ENCODE results near the gene SASH3.

SASH3 gene

GRCh38 chrX:129782706-129783105 is 3.0 kb downstream of the SASH3 start:
- DNase-seq (ENCODE audit: low read depth in 1 of 2, low spot score in 1 of 2): no peak

- no peak for DNase-seq (ENCODE audit: low read depth in 1 of 2, low spot score in 1 of 2)
Measured at GRCh38 chrX:129783291-129783713, 3.6 kb downstream of the SASH3 start.

GRCh38 chrX:129784371-129784770 is 4.6 kb downstream of the SASH3 start:
- no peak for DNase-seq (ENCODE audit: low read depth in 1 of 2, low spot score in 1 of 2)

DNA sequence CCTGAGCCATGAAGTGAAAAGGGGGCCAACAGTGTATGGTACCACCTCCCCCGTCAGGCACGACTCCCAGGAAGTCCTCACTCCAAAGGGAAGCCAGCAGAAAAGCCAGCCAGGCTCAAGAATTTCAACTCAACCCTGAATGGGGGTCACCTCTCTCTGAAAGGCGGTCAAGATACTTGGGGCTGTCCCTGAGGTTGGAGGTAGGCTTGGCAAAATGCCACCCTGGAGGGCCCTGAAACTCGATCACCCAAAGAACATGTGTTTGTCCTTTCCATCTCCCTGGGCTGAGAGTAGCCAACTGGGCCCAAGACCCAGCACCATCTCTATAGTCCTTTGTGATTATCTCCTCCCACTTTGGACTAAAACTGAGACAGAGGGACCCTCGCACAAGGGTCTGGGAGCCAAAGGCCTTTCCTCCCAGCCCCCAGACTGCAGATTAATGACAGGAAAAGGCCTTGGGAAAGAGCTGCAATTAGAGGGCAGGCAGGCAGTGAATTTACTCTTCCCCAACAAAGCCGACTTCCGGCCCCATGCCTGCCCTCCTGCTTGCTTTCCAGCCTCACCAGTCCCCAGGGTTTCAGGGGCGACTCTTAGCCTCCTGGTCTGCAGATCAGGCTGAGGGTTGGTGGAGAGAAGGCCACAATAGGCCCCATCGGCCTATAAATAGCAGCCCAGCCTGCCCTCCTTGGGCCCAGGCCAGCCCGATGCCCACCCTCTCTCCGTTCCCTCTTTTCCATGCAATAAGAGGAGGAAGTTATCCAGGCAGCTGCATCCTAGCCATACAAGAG is 5.6 kb downstream of the SASH3 start:
- no peak for DNase-seq (ENCODE audit: low read depth in 1 of 2, low spot score in 1 of 2)

DNA sequence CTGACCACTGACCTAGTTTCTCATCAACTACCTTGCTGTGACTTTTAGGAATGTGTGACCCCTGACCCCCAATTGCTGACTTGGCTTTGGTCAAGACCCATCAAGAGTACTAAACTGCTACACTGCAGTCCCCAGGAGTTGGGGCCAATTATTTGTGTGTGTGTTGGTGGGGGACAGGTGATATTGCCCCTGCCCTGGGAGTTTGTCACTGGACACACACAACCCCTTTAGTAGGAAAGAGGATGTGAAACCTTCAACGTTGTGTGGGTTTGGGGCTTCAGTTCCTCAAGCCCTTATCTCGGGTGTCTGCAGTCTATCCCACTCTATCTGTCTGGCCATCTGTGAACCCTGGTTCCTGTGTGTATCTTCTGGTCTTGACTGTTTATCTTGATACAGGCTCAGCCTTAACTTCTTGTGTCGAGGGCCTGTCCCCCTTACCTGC is 6.5 kb downstream of the SASH3 start:
- no peak for DNase-seq (ENCODE audit: low read depth in 1 of 2, low spot score in 1 of 2)

- DNase-seq (ENCODE audit: low read depth in 1 of 2, low spot score in 1 of 2): no peak
Measured at GRCh38 chrX:129787336-129788055, 7.7 kb downstream of the SASH3 start.

DNA sequence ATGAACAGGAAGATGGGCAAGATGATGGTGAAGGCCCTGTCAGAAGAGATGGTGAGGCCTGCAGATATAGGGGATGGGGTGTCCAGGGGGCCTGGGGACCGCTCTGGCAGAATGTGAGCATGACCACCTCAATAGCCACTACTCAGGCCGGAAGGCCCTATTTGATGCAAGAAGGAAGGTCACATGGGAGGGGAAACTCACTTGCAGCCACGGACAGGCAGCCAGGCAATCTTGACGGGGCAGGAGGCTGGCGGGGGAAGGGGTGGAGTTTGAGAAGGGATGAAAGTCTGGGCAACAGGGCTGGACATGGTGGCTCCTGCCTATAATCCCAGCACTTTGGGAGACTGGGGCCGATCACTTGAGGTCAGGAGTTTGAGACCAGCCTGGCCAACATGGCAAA is 8.8 kb downstream of the SASH3 start:
- no peak for DNase-seq (ENCODE audit: low read depth in 1 of 2, low spot score in 1 of 2)

DNA sequence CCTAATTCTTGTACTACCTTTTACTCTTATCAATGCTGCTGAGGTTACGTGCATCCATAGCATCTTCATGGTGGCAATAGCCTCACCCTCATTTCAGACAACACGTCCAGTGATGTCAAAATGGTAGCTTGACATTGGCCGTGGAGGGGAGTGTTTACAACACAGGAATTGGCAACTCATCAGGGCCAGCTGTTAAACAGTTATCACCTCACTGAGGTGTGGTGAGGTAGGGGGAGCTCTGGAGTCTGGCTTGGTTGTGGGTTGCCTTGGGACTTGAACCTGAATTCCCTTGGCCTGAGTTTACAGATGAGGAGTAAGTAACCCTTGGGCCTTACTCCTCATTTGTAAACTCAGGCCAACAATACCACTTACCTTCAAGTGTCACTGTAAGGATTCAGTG is 10.4 kb downstream of the SASH3 start:
- no peak for DNase-seq (ENCODE audit: low read depth in 1 of 2, low spot score in 1 of 2)

- no peak for DNase-seq (ENCODE audit: low read depth in 1 of 2, low spot score in 1 of 2)
Measured at GRCh38 chrX:129790808-129791207, 11.1 kb downstream of the SASH3 start.

GRCh38 chrX:129791336-129791735 is 11.6 kb downstream of the SASH3 start:
- DNase-seq (ENCODE audit: low read depth in 1 of 2, low spot score in 1 of 2): no peak

- no peak for DNase-seq (ENCODE audit: low read depth in 1 of 2, low spot score in 1 of 2)
Measured at GRCh38 chrX:129791961-129792570, 12.3 kb downstream of the SASH3 start.

GRCh38 chrX:129792586-129793291 is 13.0 kb downstream of the SASH3 start:
- DNase-seq (ENCODE audit: low read depth in 1 of 2, low spot score in 1 of 2): no peak

- DNase-seq (ENCODE audit: low read depth in 1 of 2, low spot score in 1 of 2): no peak
Measured at GRCh38 chrX:129793604-129794191, 13.9 kb downstream of the SASH3 start.

DNA sequence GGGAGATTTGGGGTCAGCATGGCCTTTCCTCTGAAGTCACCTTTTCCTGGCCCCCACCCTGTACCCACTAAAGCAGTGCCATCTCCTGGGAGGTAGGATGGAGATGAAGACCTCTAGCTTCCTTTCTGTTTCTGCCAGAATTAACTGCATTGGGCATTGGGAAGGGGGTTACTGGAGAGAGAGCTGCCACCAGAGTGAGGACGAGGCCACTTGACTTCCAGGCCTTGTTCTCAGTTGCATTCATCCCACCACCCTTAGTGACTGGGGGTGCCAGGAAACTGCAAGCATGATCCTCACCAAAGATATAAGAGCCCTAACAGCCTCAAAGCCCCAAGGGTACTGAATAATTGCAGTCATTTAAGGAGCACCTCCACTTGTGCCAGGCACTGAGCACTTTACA is 15.8 kb downstream of the SASH3 start:
- DNase-seq (ENCODE audit: low read depth in 1 of 2, low spot score in 1 of 2): no peak

DNA sequence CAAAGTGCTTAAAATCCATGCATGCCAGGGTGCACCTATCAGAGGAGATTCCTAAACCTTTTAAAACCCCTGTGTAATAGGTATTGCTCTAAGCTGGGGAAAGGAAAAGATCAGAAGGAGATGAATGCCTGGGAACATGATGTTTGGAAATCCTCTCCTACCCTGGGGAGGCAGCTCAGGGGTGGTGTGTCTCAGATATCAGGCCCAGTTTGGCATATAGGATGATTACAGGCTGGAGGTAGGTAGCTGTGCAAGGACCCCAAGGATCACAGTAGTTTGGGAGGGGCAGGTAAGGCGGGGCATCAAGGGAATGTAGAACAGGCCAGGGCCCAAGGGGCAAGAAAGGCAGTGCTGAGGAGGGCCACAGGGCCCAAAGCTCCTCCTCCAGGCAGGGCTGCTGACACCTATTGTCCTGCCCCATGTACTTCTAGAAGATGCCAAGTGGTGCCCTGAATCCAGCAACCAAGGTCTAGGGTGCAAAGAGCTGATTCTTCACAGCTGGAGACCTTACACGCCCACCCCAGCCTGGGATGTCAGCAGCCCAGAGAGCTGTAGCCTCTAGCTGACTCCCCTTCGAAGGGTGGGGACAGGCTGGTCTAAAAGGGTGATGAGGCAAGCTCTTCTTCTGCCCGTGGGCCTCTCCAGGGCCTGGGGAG is 17.6 kb downstream of the SASH3 start:
- no peak for DNase-seq (ENCODE audit: low read depth in 1 of 2, low spot score in 1 of 2)

DNA sequence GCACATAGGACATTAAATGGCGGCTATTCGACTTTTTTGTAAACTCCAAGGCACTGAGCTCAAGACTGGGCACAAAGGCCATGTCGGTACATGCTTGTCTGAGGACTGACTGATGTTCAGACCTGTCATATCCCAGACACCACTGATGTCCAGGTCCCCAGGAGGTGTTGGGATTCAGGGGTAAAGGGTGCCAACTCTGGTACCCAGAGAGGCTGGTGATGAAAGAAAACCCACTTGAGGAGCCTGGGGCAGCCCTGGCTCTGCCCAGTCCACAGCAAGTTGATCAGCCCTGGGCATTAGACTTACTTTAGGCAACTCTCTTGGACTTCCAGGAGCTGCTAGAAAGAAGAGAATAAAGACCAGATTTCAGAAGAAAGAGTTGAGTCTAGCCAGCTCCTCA is 18.7 kb downstream of the SASH3 start:
- DNase-seq (ENCODE audit: low read depth in 1 of 2, low spot score in 1 of 2): no peak

DNA sequence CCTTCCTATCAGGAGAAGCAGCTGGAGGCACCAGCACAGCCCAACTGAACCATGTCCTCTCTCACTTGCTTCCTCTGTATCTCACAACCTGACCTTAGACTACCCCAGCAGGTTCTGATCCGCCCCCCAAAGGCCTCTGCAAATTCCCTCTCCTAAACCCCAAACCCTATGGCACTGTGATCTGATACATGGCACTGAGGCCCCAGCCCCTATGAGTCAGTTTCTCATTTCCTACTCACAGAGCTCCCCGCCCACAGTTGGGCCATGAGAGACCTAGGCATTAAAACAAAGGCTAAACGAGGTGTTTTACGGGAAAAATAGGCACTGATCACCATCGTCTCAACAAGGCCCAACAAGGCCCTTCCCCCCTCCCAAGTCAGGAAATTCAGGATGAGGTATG is 19.1 kb downstream of the SASH3 start:
- no peak for DNase-seq (ENCODE audit: low read depth in 1 of 2, low spot score in 1 of 2)

GRCh38 chrX:129800186-129800585 is 20.4 kb downstream of the SASH3 start:
- DNase-seq (ENCODE audit: low read depth in 1 of 2, low spot score in 1 of 2): no peak

DNA sequence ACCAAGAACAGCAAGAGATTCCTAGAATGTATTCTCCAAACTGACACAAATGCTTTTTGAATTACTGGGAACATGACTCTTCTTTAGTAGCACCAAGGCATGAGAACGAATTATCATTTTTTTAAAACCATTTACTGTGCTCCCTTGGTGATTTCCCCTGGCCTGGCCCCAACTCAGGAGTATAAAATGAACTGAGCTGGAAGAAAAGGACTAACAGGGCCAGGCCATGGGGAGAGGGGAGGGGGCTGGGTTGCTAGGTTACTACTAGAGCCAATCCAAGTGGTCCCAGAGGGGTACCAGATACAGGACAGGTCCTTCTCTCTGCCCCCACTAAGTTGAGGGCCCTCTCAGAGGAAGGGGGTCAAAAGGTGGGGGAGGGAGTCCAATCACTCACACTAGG is 23.1 kb downstream of the SASH3 start:
- DNase-seq (ENCODE audit: low read depth in 1 of 2, low spot score in 1 of 2): no peak

DNA sequence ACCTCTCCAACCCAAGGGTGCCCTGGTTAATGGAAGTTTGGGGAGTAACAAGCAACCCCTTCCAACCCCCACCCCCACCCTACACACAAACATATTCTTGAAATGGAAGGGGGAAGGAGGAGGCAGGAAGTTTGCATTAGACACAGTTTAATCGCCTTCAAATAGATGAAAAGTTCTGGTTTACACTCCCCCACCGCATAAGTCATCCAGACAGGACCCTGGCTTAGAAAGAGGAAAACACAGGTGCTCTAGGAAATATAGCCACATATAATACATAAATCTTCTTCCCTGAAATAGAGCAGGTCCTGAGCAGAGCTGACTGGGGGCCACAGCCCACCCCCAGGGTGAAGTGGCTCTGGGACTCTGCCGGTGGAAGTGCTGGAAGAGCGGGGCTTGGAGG is 25.1 kb downstream of the SASH3 start:
- no peak for DNase-seq (ENCODE audit: low read depth in 1 of 2, low spot score in 1 of 2)
